K562 (cell line): ENCODE data around the gene CLDN20. TPM values are rescaled to one million over a fixed set of nuclear protein-coding genes. Genes with fewer than 3 reads are reported as not detected.

Experiments
- C11orf30 ChIP-seq: fragments of 450-650 bp; IDR thresholded peaks from 2 replicates; pipeline ENCODE4 v1.6.1; 2016; ENCODE audit warnings: low read depth, mild to moderate bottlenecking
- CHD4 ChIP-seq: fragments of 200-600 bp; sonication (generic); IDR thresholded peaks from 3 replicates; pipeline ENCODE4 v1.6.1; 2012; ENCODE audit warnings: low read depth, mild to moderate bottlenecking, mixed read lengths, low read length, inconsistent platforms; ENCODE audit not compliant: insufficient read depth, insufficient replicate concordance, poor library complexity, severe bottlenecking
- HNRNPL ChIP-seq: fragments of 200-400 bp; formaldehyde crosslinking; IDR thresholded peaks from 2 replicates; pipeline ENCODE4 v1.6.1; 2017; ENCODE audit warnings: low read depth, mild to moderate bottlenecking, low read length
- SAFB2 ChIP-seq: fragments of 200-400 bp; formaldehyde crosslinking; IDR thresholded peaks from 2 replicates; pipeline ENCODE4 v1.6.1; 2018; ENCODE audit warnings: borderline replicate concordance, low read length, low read depth, moderate library complexity; ENCODE audit not compliant: severe bottlenecking
- polyA plus RNA-seq, 8 experiments: library from polyadenylated mRNA; depleted of rRNA in 4 of 8; stranded (reverse) in 5 of 8; unstranded in 3 of 8; fragments of >200 nt; fragmentation: Nextera tagmentation in 2 of 8; fragmentation: Illumina TruSeq in 1 of 8; extraction: Ambion mirVana in 2 of 8; extraction: Trizol in 1 of 8; gene quantifications; 2 replicates each; pipeline versions ENCODE4 v1.2.1 to v1.2.3, GENCODE V29; 2011 to 2014; ENCODE audit warnings: inconsistent platforms in 1 of 8, missing spikeins in 1 of 8
- total RNA-seq, 7 experiments: library from RNA; depleted of rRNA in 6 of 7; stranded (reverse); fragments of >200 nt in 6 of 7; fragmentation: Illumina TruSeq in 2 of 7; extraction: Trizol in 2 of 7; gene quantifications; 2 replicates each; pipeline versions ENCODE4 v1.2.1 to v1.2.3, GENCODE V29; 2011 to 2021; ENCODE audit warnings: low replicate concordance in 1 of 7
- TF ChIP-seq, protein P1 (sequence below): sonication (generic); formaldehyde crosslinking; IDR thresholded peaks from 2 replicates; pipeline ENCODE4 v1.8.0; 2022; ENCODE audit warnings: mild to moderate bottlenecking, missing genetic modification reagents
- TF ChIP-seq, protein P2 (sequence below): fragments of 250-450 bp; sonication (Bioruptor Pico); IDR thresholded peaks from 2 replicates; pipeline ENCODE4 v1.5.0; 2021; ENCODE audit warnings: mild to moderate bottlenecking, moderate library complexity
- TF ChIP-seq, protein P3 (sequence below): fragments of 150-350 bp; conservative IDR thresholded peaks from 2 replicates; pipeline ENCODE4 v1.6.1; 2014; ENCODE audit warnings: low read length
- TF ChIP-seq, protein P4 (sequence below), 2 experiments: fragments of 450-650 bp; formaldehyde crosslinking in 1 of 2; IDR thresholded peaks; 2 replicates each; pipeline versions ENCODE4 v1.4.0 to v1.6.1; 2014 to 2020; ENCODE audit warnings: mild to moderate bottlenecking in 2 of 2, borderline replicate concordance in 1 of 2, low read depth in 1 of 2

CLDN20 gene
- total and polyA plus RNA-seq, 9 of the 15 experiments (the other 6 are each of a cell fraction or from before 2014, with no cell fraction given) = not detected

DNA sequence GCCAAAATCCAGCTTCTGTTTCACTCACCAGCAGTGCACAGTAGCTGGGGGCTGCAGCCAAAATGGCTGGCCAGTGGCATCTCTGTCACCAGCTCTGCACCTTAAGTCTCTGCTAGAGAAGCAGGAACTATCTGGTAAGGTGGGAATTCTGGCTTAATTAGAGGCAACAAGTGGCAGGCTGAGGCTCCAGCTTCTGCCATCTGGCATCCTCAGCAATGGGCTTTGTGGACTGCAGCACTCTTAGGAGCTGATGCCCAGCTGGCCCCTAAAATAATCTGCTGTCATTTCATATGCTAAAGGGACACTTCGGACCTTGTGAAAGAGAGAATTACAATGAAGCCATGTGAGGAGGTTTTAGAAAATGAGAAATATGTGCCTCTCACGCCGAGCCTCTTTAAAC, 4.6 kb upstream of the CLDN20 start (continued):
- TF ChIP-seq, protein P1, sequence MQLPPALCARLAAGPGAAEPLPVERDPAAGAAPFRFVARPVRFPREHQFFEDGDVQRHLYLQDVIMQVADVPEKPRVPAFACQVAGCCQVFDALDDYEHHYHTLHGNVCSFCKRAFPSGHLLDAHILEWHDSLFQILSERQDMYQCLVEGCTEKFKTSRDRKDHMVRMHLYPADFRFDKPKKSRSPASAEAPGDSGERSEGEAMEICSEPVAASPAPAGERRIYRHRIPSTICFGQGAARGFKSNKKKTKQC (CRISPR knock-in tag) = no peak
- TF ChIP-seq HNRNPL (no peak), CHD4 (no peak), C11orf30 (no peak), SAFB2 (no peak)
- TF ChIP-seq, protein P2, sequence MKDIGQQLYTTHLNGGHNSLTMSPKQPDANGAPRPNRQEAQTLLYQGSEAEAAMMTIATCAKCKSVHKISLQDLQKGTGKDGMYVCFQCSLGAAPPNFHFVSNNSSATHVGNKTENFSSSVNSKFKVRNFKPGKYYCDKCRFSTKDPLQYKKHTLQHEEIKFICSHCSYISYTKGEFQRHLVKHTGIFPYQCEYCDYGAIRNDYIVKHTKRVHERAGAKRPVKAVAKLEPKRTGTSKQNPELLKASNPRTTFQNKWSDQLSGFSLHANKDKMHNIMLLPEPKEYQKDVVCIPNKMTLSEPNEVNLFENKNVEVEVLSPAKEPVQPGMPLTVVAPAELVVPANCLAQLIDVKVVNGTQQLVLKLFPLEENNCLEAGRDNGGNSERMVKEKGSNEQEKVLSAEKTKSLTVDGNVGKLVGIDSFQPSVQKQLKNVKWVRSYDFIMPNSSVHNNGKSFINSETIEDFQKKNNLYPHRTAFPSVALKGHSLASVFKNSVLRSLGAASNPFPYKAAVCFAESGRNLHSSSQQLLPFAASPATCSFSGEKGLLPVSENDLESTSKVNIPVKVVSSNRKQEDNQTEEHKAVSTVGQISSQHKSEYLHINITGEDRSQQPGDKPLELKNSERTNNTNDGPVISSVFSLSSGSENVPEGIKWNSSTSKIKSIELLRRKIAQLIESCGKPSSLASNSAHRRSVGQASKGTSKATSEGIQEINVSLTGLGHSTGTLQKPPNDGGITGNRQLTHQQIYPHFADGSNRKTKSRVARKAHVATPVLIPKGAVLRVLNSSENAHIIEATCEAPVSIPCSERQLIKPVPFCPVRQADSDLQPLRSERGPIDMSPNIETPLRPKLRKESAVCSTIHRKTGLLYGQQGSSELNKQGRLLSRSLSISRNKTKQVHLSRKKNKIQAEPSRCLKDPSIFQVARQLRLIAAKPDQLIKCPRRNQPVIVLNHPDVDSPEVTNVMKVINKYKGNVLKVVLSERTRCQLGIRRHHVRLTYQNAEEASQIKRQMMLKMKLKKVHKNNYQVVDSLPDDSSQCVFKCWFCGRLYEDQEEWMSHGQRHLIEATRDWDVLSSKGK (CRISPR knock-in tag) = no peak
- TF ChIP-seq, protein P3, sequence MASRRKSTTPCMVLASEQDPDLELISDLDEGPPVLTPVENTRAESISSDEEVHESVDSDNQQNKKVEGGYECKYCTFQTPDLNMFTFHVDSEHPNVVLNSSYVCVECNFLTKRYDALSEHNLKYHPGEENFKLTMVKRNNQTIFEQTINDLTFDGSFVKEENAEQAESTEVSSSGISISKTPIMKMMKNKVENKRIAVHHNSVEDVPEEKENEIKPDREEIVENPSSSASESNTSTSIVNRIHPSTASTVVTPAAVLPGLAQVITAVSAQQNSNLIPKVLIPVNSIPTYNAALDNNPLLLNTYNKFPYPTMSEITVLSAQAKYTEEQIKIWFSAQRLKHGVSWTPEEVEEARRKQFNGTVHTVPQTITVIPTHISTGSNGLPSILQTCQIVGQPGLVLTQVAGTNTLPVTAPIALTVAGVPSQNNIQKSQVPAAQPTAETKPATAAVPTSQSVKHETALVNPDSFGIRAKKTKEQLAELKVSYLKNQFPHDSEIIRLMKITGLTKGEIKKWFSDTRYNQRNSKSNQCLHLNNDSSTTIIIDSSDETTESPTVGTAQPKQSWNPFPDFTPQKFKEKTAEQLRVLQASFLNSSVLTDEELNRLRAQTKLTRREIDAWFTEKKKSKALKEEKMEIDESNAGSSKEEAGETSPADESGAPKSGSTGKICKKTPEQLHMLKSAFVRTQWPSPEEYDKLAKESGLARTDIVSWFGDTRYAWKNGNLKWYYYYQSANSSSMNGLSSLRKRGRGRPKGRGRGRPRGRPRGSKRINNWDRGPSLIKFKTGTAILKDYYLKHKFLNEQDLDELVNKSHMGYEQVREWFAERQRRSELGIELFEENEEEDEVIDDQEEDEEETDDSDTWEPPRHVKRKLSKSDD = no peak
- TF ChIP-seq, protein P4, sequence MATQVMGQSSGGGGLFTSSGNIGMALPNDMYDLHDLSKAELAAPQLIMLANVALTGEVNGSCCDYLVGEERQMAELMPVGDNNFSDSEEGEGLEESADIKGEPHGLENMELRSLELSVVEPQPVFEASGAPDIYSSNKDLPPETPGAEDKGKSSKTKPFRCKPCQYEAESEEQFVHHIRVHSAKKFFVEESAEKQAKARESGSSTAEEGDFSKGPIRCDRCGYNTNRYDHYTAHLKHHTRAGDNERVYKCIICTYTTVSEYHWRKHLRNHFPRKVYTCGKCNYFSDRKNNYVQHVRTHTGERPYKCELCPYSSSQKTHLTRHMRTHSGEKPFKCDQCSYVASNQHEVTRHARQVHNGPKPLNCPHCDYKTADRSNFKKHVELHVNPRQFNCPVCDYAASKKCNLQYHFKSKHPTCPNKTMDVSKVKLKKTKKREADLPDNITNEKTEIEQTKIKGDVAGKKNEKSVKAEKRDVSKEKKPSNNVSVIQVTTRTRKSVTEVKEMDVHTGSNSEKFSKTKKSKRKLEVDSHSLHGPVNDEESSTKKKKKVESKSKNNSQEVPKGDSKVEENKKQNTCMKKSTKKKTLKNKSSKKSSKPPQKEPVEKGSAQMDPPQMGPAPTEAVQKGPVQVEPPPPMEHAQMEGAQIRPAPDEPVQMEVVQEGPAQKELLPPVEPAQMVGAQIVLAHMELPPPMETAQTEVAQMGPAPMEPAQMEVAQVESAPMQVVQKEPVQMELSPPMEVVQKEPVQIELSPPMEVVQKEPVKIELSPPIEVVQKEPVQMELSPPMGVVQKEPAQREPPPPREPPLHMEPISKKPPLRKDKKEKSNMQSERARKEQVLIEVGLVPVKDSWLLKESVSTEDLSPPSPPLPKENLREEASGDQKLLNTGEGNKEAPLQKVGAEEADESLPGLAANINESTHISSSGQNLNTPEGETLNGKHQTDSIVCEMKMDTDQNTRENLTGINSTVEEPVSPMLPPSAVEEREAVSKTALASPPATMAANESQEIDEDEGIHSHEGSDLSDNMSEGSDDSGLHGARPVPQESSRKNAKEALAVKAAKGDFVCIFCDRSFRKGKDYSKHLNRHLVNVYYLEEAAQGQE (IDR thresholded peaks at IDR 0.05; ENCODE audit: borderline replicate concordance) = no peak
- TF ChIP-seq, protein P4 (CRISPR knock-in tag; IDR thresholded peaks at IDR 0.05; ENCODE audit: low read depth) = no peak
- TF ChIP-seq, all 486 proteins: peak for 0
